Measurements from ENCODE around the gene ETS1. TPM values are rescaled to one million over a fixed set of nuclear protein-coding genes. Genes with fewer than 3 reads are reported as not detected.

ETS1 gene
- total RNA-seq, 1 donor from 2014 or later: 0.54 TPM

- Histone ChIP-seq H2AFZ (replicated peaks) (no peak overlapping the region), H4K20me1 (ENCODE audit: low read depth) (no peaks in the 10 kb centered on the region), H3K27me3 (peaks cover 16% of the 10 kb centered on the region), H3K4me1 (peaks cover 9% of the 10 kb centered on the region), H3K79me2 (ENCODE audit: low read depth) (no peaks in the 10 kb centered on the region), H3K4me2 (no peak overlapping the region), H3K27ac (no peak overlapping the region), H3K36me3 (no peaks in the 10 kb centered on the region), H3K9ac (no peak overlapping the region), H3K4me3 (no peak overlapping the region), H3K9me3 (ENCODE audit: low read depth) (no peaks in the 10 kb centered on the region), H3F3A (ENCODE audit: low read depth) (no peaks in the 10 kb centered on the region)
- Mint-ChIP-seq H3K27me3 (ENCODE audit: insufficient read depth, low read depth) (peaks cover 14% of the 10 kb centered on the region), H3K36me3 (no peaks in the 10 kb centered on the region), H3K9me3 (no peaks in the 10 kb centered on the region), H3K27ac (no peak overlapping the region), H3K4me3 (no peak overlapping the region), H3K4me1 (peaks cover 11% of the 10 kb centered on the region)
- no peak for TF ChIP-seq EZH2phosphoT487 (IDR thresholded peaks at IDR 0.05)
- no peak for TF ChIP-seq EZH2 (IDR thresholded peaks at IDR 0.05)
- TF ChIP-seq, protein P1, sequence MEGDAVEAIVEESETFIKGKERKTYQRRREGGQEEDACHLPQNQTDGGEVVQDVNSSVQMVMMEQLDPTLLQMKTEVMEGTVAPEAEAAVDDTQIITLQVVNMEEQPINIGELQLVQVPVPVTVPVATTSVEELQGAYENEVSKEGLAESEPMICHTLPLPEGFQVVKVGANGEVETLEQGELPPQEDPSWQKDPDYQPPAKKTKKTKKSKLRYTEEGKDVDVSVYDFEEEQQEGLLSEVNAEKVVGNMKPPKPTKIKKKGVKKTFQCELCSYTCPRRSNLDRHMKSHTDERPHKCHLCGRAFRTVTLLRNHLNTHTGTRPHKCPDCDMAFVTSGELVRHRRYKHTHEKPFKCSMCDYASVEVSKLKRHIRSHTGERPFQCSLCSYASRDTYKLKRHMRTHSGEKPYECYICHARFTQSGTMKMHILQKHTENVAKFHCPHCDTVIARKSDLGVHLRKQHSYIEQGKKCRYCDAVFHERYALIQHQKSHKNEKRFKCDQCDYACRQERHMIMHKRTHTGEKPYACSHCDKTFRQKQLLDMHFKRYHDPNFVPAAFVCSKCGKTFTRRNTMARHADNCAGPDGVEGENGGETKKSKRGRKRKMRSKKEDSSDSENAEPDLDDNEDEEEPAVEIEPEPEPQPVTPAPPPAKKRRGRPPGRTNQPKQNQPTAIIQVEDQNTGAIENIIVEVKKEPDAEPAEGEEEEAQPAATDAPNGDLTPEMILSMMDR (IDR thresholded peaks at IDR 0.05): no peak
- no peak for DNase-seq (ENCODE audit: low spot score)
Observed at GRCh38 chr11:128615076-128615475, 27.7 kb upstream of the ETS1 start.

DNA sequence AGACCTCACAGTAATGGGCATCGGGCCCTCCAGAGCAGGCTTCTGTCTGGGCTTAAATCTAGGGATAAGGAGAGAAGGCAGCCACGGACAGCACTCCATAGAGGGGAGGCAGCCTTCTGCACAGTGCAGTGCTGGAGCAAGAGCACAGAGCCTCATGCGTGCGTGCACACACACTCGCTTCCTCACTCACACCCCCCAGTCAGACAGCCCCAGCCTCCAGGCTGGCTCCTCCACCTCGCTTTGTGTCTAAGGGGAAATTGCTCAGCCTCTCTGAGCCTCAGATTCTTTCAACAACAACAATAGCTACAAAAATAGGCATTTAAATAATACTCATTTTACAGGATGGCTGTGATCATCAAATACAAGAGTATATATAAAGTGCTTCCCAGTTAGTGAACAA lies 26.7 kb upstream of the ETS1 start:
- no peak overlapping the region for H3K27ac Mint-ChIP-seq
- no peak overlapping the region for H3K27ac ChIP-seq
- no peaks in the 10 kb centered on the region for H3K9me3 Mint-ChIP-seq
- no peaks in the 10 kb centered on the region for H3K9me3 ChIP-seq (ENCODE audit: low read depth)
- peaks cover 17% of the 10 kb centered on the region for H3K27me3 ChIP-seq
- H3K27me3 Mint-ChIP-seq (ENCODE audit: insufficient read depth, low read depth): peaks cover 12% of the 10 kb centered on the region
- no peaks in the 10 kb centered on the region for H3F3A ChIP-seq (ENCODE audit: low read depth)
- no peaks in the 10 kb centered on the region for H3K36me3 ChIP-seq
- H3K4me2 ChIP-seq: no peak overlapping the region
- H3K79me2 ChIP-seq (ENCODE audit: low read depth): no peaks in the 10 kb centered on the region
- no peaks in the 10 kb centered on the region for H3K36me3 Mint-ChIP-seq
- H3K4me1 ChIP-seq: peaks cover 16% of the 10 kb centered on the region
- no peak overlapping the region for H3K4me3 ChIP-seq
- no peak for TF ChIP-seq EZH2phosphoT487 (IDR thresholded peaks at IDR 0.05)
- TF ChIP-seq, protein P1 (IDR thresholded peaks at IDR 0.05): no peak
- TF ChIP-seq EZH2 (IDR thresholded peaks at IDR 0.05): no peak
- no peak overlapping the region for H3K9ac ChIP-seq
- H3K4me3 Mint-ChIP-seq: no peak overlapping the region
- no peak for DNase-seq (ENCODE audit: low spot score)
- peaks cover 11% of the 10 kb centered on the region for H3K4me1 Mint-ChIP-seq
- H2AFZ ChIP-seq (replicated peaks): no peak overlapping the region
- H4K20me1 ChIP-seq (ENCODE audit: low read depth): no peaks in the 10 kb centered on the region

DNA sequence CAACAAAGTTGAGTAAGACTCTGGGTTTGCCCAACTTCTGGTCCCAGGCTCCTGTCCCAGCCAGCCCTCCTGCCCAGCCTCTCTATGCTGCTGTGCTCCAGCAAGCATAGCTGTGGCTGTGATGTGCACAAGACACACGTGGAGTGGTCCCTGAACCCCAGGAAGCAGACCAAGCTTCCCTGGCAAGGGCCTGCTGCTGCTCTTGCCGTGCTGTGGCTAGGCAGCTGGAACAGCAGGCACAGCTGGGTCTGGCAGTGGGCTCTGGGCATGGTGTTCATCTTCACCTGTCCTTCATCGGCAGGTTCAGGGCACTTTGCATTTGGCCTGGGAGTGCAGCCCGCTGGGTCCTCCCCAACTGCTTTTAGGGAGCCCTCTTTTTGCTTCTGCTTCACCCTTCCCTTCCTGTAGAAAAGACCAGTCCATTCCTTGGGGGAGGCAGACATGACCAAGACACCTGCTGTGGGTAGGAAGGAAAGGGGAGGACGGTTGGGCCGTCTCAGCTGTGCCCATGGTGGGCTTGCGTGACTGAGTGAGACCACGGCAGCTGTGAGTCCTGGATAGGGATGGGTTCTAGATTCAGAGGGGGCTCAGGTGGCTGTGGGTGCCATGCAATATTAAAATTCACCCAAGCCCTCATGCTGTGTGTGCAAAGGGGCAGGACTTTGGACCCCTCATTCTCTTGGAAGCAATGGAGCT lies 26.1 kb upstream of the ETS1 start:
- Histone ChIP-seq H3K4me1 (peaks cover 16% of the 10 kb centered on the region), H3K27ac (no peak overlapping the region), H3F3A (ENCODE audit: low read depth) (no peaks in the 10 kb centered on the region), H3K9ac (no peak overlapping the region), H2AFZ (replicated peaks) (no peak overlapping the region), H4K20me1 (ENCODE audit: low read depth) (no peaks in the 10 kb centered on the region), H3K4me2 (no peak overlapping the region), H3K4me3 (no peak overlapping the region), H3K36me3 (no peaks in the 10 kb centered on the region), H3K79me2 (ENCODE audit: low read depth) (no peaks in the 10 kb centered on the region), H3K9me3 (ENCODE audit: low read depth) (no peaks in the 10 kb centered on the region), H3K27me3 (peaks cover 21% of the 10 kb centered on the region)
- TF ChIP-seq EZH2 (IDR thresholded peaks at IDR 0.05) (no peak), EZH2phosphoT487 (IDR thresholded peaks at IDR 0.05) (no peak)
- TF ChIP-seq, protein P1 (IDR thresholded peaks at IDR 0.05): no peak
- Mint-ChIP-seq H3K27ac (no peak overlapping the region), H3K9me3 (no peaks in the 10 kb centered on the region), H3K36me3 (no peaks in the 10 kb centered on the region), H3K4me3 (no peak overlapping the region), H3K4me1 (peaks cover 7% of the 10 kb centered on the region), H3K27me3 (ENCODE audit: insufficient read depth, low read depth) (peaks cover 12% of the 10 kb centered on the region)
- DNase-seq (ENCODE audit: low spot score): no peak
